Right hindlimb (tissue), 1 donor: ENCODE data around the gene FAF2.
A peak's percentile ranks its signal among the peaks of the same experiment; 100 is the strongest.
"Not testable (repeated sequence)": the region's sequence is repeated elsewhere in the genome, so short reads cannot be mapped to it uniquely, and the experiment has no call there.

ENCODE experiments used
- DNase-seq: peaks from one replicate; pipeline ENCODE4 v3.0.0-alpha.2; 2018

FAF2 gene

GRCh38 chr5:176461349-176461748 is 13.2 kb downstream of the FAF2 start:
- DNase-seq = no peak

GRCh38 chr5:176463113-176463764 is 15.1 kb downstream of the FAF2 start:
- DNase-seq = no peak

- no peak for DNase-seq
These were observed 18.2 kb downstream of the FAF2 start for GRCh38 chr5:176466245-176466871.

GRCh38 chr5:176469296-176469695 is 21.1 kb downstream of the FAF2 start:
- DNase-seq = peak; percentile 29

- no peak for DNase-seq
These were observed 22.4 kb downstream of the FAF2 start for GRCh38 chr5:176470539-176470938.

- DNase-seq = no peak
These were observed 22.9 kb downstream of the FAF2 start for GRCh38 chr5:176471098-176471497.

- DNase-seq = no peak
These were observed 25.3 kb downstream of the FAF2 start for GRCh38 chr5:176473335-176474006.

GRCh38 chr5:176474476-176474875 is 26.3 kb downstream of the FAF2 start:
- no peak for DNase-seq

GRCh38 chr5:176481711-176482110 is 33.5 kb downstream of the FAF2 start:
- DNase-seq = no peak

- DNase-seq = no peak
These were observed 37.0 kb downstream of the FAF2 start for GRCh38 chr5:176485176-176485575.

- no peak for DNase-seq
These were observed 38.1 kb downstream of the FAF2 start for GRCh38 chr5:176486189-176486757.

GRCh38 chr5:176487160-176487559 is 39.0 kb downstream of the FAF2 start:
- not testable (repeated sequence) for DNase-seq

- DNase-seq = no peak
These were observed 40.9 kb downstream of the FAF2 start for GRCh38 chr5:176489077-176489476.

- DNase-seq = no peak
These were observed 42.1 kb downstream of the FAF2 start for GRCh38 chr5:176490301-176490700.

GRCh38 chr5:176491101-176491502 is 42.9 kb downstream of the FAF2 start:
- no peak for DNase-seq

- no peak for DNase-seq
These were observed 43.7 kb downstream of the FAF2 start for GRCh38 chr5:176491901-176492300.

GRCh38 chr5:176492431-176492830 is 44.2 kb downstream of the FAF2 start:
- DNase-seq = no peak

GRCh38 chr5:176497852-176498251 is 49.7 kb downstream of the FAF2 start:
- no peak for DNase-seq

GRCh38 chr5:176499273-176499672 is 51.1 kb downstream of the FAF2 start:
- no peak for DNase-seq

- no peak for DNase-seq
These were observed 52.3 kb downstream of the FAF2 start for GRCh38 chr5:176500511-176500910.

- DNase-seq = no peak
These were observed 53.1 kb downstream of the FAF2 start for GRCh38 chr5:176501333-176501732.

- DNase-seq = no peak
These were observed 55.3 kb downstream of the FAF2 start for GRCh38 chr5:176503496-176503895.

- no peak for DNase-seq
These were observed 59.7 kb downstream of the FAF2 start for GRCh38 chr5:176507911-176508310.

- DNase-seq = no peak
These were observed 60.4 kb downstream of the FAF2 start for GRCh38 chr5:176508603-176509002.
